ENCODE measurements around the gene LRMDA. TPM values are rescaled to one million over a fixed set of nuclear protein-coding genes. Genes with fewer than 3 reads are reported as not detected.

Gene LRMDA
- total RNA-seq, 1 donor from 2014 or later = 5.2 TPM

DNA sequence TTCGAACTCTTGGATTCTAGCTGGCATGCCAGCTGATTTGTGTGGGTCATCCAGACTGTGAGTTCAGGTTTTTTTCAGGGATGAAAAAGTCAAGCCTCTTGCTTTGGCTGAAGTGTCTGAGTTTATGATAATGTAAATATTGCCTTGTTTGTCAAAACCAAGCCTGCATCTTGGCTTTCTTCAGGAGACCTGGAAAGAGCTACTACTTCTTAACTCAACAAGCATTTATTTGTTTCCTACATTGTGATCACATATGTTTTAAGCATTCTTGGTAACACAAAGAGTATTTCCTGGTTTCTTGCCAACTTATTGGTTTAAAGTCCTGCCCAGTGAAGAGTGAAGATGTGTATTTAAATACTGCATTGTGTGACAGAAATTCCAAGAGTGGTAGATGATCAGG is 407.1 kb downstream of the LRMDA start:
- Histone ChIP-seq H3K4me3 (no peak overlapping the region), H3K9ac (no peak overlapping the region), H3K4me1 (no peaks in the 10 kb centered on the region), H3K79me2 (ENCODE audit: low read depth) (no peaks in the 10 kb centered on the region), H4K20me1 (ENCODE audit: low read depth) (no peaks in the 10 kb centered on the region), H2AFZ (replicated peaks) (no peak overlapping the region), H3K27ac (no peak overlapping the region), H3K36me3 (no peaks in the 10 kb centered on the region), H3K27me3 (no peaks in the 10 kb centered on the region), H3K9me3 (ENCODE audit: low read depth) (no peaks in the 10 kb centered on the region), H3K4me2 (no peak overlapping the region), H3F3A (ENCODE audit: low read depth) (no peaks in the 10 kb centered on the region)
- Mint-ChIP-seq H3K4me1 (no peaks in the 10 kb centered on the region), H3K9me3 (peaks cover under 1% of the 10 kb centered on the region), H3K27ac (no peak overlapping the region), H3K27me3 (ENCODE audit: insufficient read depth, low read depth) (no peaks in the 10 kb centered on the region), H3K4me3 (no peak overlapping the region), H3K36me3 (no peaks in the 10 kb centered on the region)
- no peak for DNase-seq (ENCODE audit: low spot score)
- no peak for TF ChIP-seq EZH2phosphoT487 (IDR thresholded peaks at IDR 0.05)
- TF ChIP-seq, protein P1, sequence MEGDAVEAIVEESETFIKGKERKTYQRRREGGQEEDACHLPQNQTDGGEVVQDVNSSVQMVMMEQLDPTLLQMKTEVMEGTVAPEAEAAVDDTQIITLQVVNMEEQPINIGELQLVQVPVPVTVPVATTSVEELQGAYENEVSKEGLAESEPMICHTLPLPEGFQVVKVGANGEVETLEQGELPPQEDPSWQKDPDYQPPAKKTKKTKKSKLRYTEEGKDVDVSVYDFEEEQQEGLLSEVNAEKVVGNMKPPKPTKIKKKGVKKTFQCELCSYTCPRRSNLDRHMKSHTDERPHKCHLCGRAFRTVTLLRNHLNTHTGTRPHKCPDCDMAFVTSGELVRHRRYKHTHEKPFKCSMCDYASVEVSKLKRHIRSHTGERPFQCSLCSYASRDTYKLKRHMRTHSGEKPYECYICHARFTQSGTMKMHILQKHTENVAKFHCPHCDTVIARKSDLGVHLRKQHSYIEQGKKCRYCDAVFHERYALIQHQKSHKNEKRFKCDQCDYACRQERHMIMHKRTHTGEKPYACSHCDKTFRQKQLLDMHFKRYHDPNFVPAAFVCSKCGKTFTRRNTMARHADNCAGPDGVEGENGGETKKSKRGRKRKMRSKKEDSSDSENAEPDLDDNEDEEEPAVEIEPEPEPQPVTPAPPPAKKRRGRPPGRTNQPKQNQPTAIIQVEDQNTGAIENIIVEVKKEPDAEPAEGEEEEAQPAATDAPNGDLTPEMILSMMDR (IDR thresholded peaks at IDR 0.05) = no peak
- no peak for TF ChIP-seq EZH2 (IDR thresholded peaks at IDR 0.05)

DNA sequence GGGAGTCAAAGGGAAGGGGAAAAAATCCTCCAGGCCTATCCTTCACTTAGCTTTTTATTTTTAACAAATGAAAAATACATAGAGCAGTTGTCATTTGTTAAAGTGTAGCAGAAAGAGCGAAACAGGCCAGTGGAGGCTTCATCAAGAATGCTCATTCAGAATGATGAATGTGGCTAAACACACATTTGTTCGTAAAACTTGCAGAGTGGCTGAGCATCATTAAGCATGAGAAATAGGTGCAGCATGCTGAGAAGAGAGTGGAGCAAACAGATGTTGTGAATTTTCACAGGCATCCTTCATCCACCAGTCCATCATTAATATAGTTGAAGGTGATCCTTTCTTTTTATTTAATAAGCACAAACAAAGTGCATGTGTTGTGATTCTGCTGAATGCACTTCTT is 407.6 kb downstream of the LRMDA start:
- Histone ChIP-seq H3F3A (ENCODE audit: low read depth) (no peaks in the 10 kb centered on the region), H3K4me2 (no peak overlapping the region), H3K9ac (no peak overlapping the region), H3K4me3 (no peak overlapping the region), H3K79me2 (ENCODE audit: low read depth) (no peaks in the 10 kb centered on the region), H2AFZ (replicated peaks) (no peak overlapping the region), H3K27ac (no peak overlapping the region), H3K36me3 (no peaks in the 10 kb centered on the region), H3K9me3 (ENCODE audit: low read depth) (no peaks in the 10 kb centered on the region), H4K20me1 (ENCODE audit: low read depth) (no peaks in the 10 kb centered on the region), H3K27me3 (no peaks in the 10 kb centered on the region), H3K4me1 (no peaks in the 10 kb centered on the region)
- TF ChIP-seq EZH2phosphoT487 (IDR thresholded peaks at IDR 0.05) (no peak), EZH2 (IDR thresholded peaks at IDR 0.05) (no peak)
- TF ChIP-seq, protein P1 (IDR thresholded peaks at IDR 0.05) = no peak
- no peaks in the 10 kb centered on the region for H3K4me1 Mint-ChIP-seq
- no peaks in the 10 kb centered on the region for H3K36me3 Mint-ChIP-seq
- no peak overlapping the region for H3K4me3 Mint-ChIP-seq
- H3K9me3 Mint-ChIP-seq = no peaks in the 10 kb centered on the region
- H3K27me3 Mint-ChIP-seq (ENCODE audit: insufficient read depth, low read depth) = no peaks in the 10 kb centered on the region
- H3K27ac Mint-ChIP-seq = no peak overlapping the region
- no peak for DNase-seq (ENCODE audit: low spot score)

DNA sequence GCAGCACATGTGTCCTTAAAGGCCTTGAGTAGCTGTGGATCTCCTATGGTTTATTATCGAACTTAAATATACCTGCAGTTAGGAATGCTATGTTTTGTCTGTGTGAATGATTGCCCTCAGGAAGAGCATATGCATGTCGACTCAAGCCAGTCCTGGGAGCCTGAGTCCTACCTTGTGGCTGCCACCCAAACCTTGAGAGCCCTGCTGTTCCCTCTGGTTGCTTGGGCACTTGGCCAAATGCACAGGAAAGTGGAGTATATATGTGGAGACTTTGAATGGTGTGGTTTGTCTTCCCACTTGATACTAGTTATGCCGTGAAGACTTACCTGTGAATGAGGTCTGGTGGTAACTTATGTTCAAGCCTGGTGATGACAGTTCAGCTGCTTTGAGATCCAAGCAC is 409.8 kb downstream of the LRMDA start:
- H3K27me3 Mint-ChIP-seq (ENCODE audit: insufficient read depth, low read depth) = no peaks in the 10 kb centered on the region
- no peak overlapping the region for H3K4me2 ChIP-seq
- no peaks in the 10 kb centered on the region for H3K79me2 ChIP-seq (ENCODE audit: low read depth)
- no peak for DNase-seq (ENCODE audit: low spot score)
- H3K4me1 Mint-ChIP-seq = peaks cover 9% of the 10 kb centered on the region
- no peak overlapping the region for H2AFZ ChIP-seq (replicated peaks)
- no peaks in the 10 kb centered on the region for H3K9me3 ChIP-seq (ENCODE audit: low read depth)
- H3K4me1 ChIP-seq = peaks cover 7% of the 10 kb centered on the region
- H3K9me3 Mint-ChIP-seq = no peaks in the 10 kb centered on the region
- no peaks in the 10 kb centered on the region for H3F3A ChIP-seq (ENCODE audit: low read depth)
- TF ChIP-seq EZH2phosphoT487 (IDR thresholded peaks at IDR 0.05) = no peak
- H3K9ac ChIP-seq = no peak overlapping the region
- no peaks in the 10 kb centered on the region for H3K36me3 ChIP-seq
- no peaks in the 10 kb centered on the region for H3K27me3 ChIP-seq
- no peak overlapping the region for H3K27ac ChIP-seq
- H3K27ac Mint-ChIP-seq = no peak overlapping the region
- H4K20me1 ChIP-seq (ENCODE audit: low read depth) = no peaks in the 10 kb centered on the region
- no peak overlapping the region for H3K4me3 ChIP-seq
- no peak overlapping the region for H3K4me3 Mint-ChIP-seq
- H3K36me3 Mint-ChIP-seq = no peaks in the 10 kb centered on the region

DNA sequence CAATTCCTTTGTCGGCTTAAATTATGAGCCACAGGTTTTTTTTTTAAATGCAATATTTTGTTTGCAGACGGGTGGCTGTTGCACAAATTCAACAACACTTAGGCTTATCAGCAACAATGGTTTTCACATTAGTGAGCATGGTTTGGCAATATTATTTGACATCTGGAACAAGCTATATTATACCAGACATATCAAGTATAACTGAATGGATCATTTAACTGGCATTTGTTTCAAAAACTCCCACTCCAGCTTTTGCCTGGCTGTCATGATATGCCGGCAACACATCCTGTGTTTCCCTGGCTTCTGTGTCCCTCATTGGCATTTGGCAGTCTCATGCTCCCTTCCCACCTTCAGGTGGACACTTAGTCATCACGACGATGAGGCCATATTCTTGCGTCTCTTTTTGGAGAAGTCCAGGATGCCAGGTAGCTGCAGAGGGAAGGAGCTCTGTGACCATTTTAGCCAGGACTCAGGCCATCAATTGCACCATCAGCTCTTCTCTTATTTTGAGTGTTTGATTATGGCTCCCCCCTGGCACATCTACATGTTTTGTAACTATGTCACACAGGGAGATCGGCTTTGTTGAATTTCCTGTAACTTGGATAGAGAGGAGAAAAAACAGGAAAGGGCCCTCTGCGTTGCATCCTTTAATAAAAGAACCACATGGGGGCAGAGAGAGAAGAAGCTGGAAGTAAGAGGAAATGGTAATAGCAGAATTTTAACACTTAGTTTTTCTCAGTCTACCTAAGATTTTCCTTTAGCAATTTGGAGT is 413.9 kb downstream of the LRMDA start:
- H3K4me3 Mint-ChIP-seq = no peak overlapping the region
- peak overlapping the region; percentile 89 for H2AFZ ChIP-seq (replicated peaks)
- no peak for TF ChIP-seq EZH2phosphoT487 (IDR thresholded peaks at IDR 0.05)
- TF ChIP-seq, protein P1 (IDR thresholded peaks at IDR 0.05) = peak; percentile 12
- H3K79me2 ChIP-seq (ENCODE audit: low read depth) = no peaks in the 10 kb centered on the region
- H3K27me3 ChIP-seq = no peaks in the 10 kb centered on the region
- peaks cover 2% of the 10 kb centered on the region for H3K27me3 Mint-ChIP-seq (ENCODE audit: insufficient read depth, low read depth)
- H3K27ac Mint-ChIP-seq = peak overlapping the region; percentile 22
- H3K4me1 Mint-ChIP-seq = peaks cover 9% of the 10 kb centered on the region
- H3K4me2 ChIP-seq = no peak overlapping the region
- no peak overlapping the region for H3K9ac ChIP-seq
- H3K36me3 ChIP-seq = no peaks in the 10 kb centered on the region
- H3F3A ChIP-seq (ENCODE audit: low read depth) = no peaks in the 10 kb centered on the region
- no peaks in the 10 kb centered on the region for H3K36me3 Mint-ChIP-seq
- no peaks in the 10 kb centered on the region for H3K9me3 Mint-ChIP-seq
- H3K27ac ChIP-seq = no peak overlapping the region
- no peaks in the 10 kb centered on the region for H4K20me1 ChIP-seq (ENCODE audit: low read depth)
- peaks cover 7% of the 10 kb centered on the region for H3K4me1 ChIP-seq
- H3K4me3 ChIP-seq = no peak overlapping the region
- DNase-seq (ENCODE audit: low spot score) = no peak
- H3K9me3 ChIP-seq (ENCODE audit: low read depth) = no peaks in the 10 kb centered on the region

All from neural progenitor cell (in vitro differentiated cells).